Astrocyte (in vitro differentiated cells and primary cell): ENCODE data around the gene EYS. TPM values are rescaled to one million over a fixed set of nuclear protein-coding genes. Genes with fewer than 3 reads are reported as not detected.

Source experiments
- DNase-seq: peaks from one replicate; pipeline ENCODE4 v3.0.0-alpha.2; 2010; ENCODE audit warnings: low read depth
- FAIRE-seq: peaks from 2 replicates; lab custom pipeline; 2011; peaks lifted over from hg19 to GRCh38; lab: Jason Lieb, UNC
- H2AFZ ChIP-seq: 2 replicates; pipeline ENCODE4 v1.6.0; 2012; ENCODE audit warnings: low read depth, low read length, inconsistent platforms
- H3K27ac ChIP-seq: 2 replicates; pipeline ENCODE4 v1.5.1; 2011; ENCODE audit warnings: low read depth, low read length, inconsistent platforms
- H3K27me3 ChIP-seq: 2 replicates; pipeline ENCODE4 v1.6.0; 2011; ENCODE audit warnings: low read length, inconsistent platforms; ENCODE audit not compliant: insufficient read depth
- H3K36me3 ChIP-seq: 2 replicates; pipeline ENCODE4 v1.5.1; 2011; ENCODE audit warnings: low read length, inconsistent platforms; ENCODE audit not compliant: insufficient read depth
- H3K4me1 ChIP-seq: 2 replicates; pipeline ENCODE4 v1.5.1; 2011; ENCODE audit warnings: low read length, inconsistent platforms; ENCODE audit not compliant: insufficient read depth
- H3K4me2 ChIP-seq: 2 replicates; pipeline ENCODE4 v1.6.0; 2012; ENCODE audit warnings: low read length, inconsistent platforms
- H3K4me3 ChIP-seq: 2 replicates; pipeline ENCODE4 v1.5.1; 2011; ENCODE audit warnings: low read depth, mild to moderate bottlenecking, low read length, inconsistent platforms; ENCODE audit not compliant: insufficient read depth
- H3K79me2 ChIP-seq: 2 replicates; pipeline ENCODE4 v1.6.0; 2012; ENCODE audit warnings: mild to moderate bottlenecking, low read length, inconsistent platforms; ENCODE audit not compliant: insufficient read depth
- H3K9ac ChIP-seq: 2 replicates; pipeline ENCODE4 v1.6.0; 2012; ENCODE audit warnings: mild to moderate bottlenecking, low read length, inconsistent platforms
- H3K9me3 ChIP-seq: 2 replicates; pipeline ENCODE4 v1.5.1; 2012; ENCODE audit warnings: low read depth, mild to moderate bottlenecking, low read length, inconsistent platforms; ENCODE audit not compliant: insufficient read depth
- H4K20me1 ChIP-seq: 2 replicates; pipeline ENCODE4 v1.6.0; 2012; ENCODE audit warnings: low read length, inconsistent platforms; ENCODE audit not compliant: insufficient read depth
- H3K27ac Mint-ChIP-seq: one replicate; pipeline ENCODE4 v1.8.0; 2021; ENCODE audit warnings: mild to moderate bottlenecking, mixed read lengths; ENCODE audit not compliant: unreplicated experiment
- H3K27me3 Mint-ChIP-seq: one replicate; pipeline ENCODE4 v1.8.0; 2021; ENCODE audit warnings: low read depth, mixed read lengths; ENCODE audit not compliant: unreplicated experiment
- H3K36me3 Mint-ChIP-seq: one replicate; pipeline ENCODE4 v1.8.0; 2021; ENCODE audit warnings: low read depth, mixed read lengths; ENCODE audit not compliant: unreplicated experiment
- H3K4me1 Mint-ChIP-seq: one replicate; pipeline ENCODE4 v1.8.0; 2021; ENCODE audit warnings: low read depth, mixed read lengths; ENCODE audit not compliant: unreplicated experiment
- H3K4me3 Mint-ChIP-seq: one replicate; pipeline ENCODE4 v1.8.0; 2021; ENCODE audit warnings: mild to moderate bottlenecking, moderate library complexity, mixed read lengths; ENCODE audit not compliant: unreplicated experiment
- H3K9me3 Mint-ChIP-seq: one replicate; pipeline ENCODE4 v1.8.0; 2021; ENCODE audit warnings: mild to moderate bottlenecking, mixed read lengths; ENCODE audit not compliant: unreplicated experiment
- CTCF ChIP-seq: IDR thresholded peaks from 2 replicates; pipeline ENCODE4 v1.5.1; 2011; ENCODE audit warnings: low read depth, mild to moderate bottlenecking, inconsistent platforms, low read length, moderate library complexity; ENCODE audit not compliant: insufficient read depth
- EZH2 ChIP-seq: IDR thresholded peaks from 2 replicates; pipeline ENCODE4 v1.6.1; 2012; ENCODE audit warnings: mild to moderate bottlenecking, low read length, inconsistent platforms; ENCODE audit not compliant: insufficient read depth
- total RNA-seq: library from RNA; stranded (reverse); gene quantifications from 2 replicates; pipeline ENCODE4 v1.2.1, GENCODE V29; 2021

Gene EYS
- total RNA-seq, 1 donor from 2014 or later = 0.16 TPM

GRCh38 chr6:64012351-64013001 lies 1694.5 kb downstream of the EYS start:
- DNase-seq = peak; percentile 1
- H3K4me1 ChIP-seq = no peaks in the 10 kb centered on the region
- Mint-ChIP-seq H3K27ac (no peak overlapping the region), H3K4me1 (peaks cover 3% of the 10 kb centered on the region), H3K36me3 (no peaks in the 10 kb centered on the region), H3K4me3 (no peak overlapping the region), H3K27me3 (no peaks in the 10 kb centered on the region), H3K9me3 (no peaks in the 10 kb centered on the region)
- FAIRE-seq = no peak
- H3K79me2 ChIP-seq = no peaks in the 10 kb centered on the region
- no peaks in the 10 kb centered on the region for H3K27me3 ChIP-seq
- no peak overlapping the region for H3K27ac ChIP-seq
- no peak overlapping the region for H3K9ac ChIP-seq
- H3K9me3 ChIP-seq = no peaks in the 10 kb centered on the region
- peak; percentile 46 for TF ChIP-seq CTCF
- TF ChIP-seq EZH2 = no peak
- no peaks in the 10 kb centered on the region for H3K36me3 ChIP-seq
- H3K4me2 ChIP-seq = peak overlapping the region; percentile 34
- peak overlapping the region; percentile 9 for H2AFZ ChIP-seq
- no peak overlapping the region for H3K4me3 ChIP-seq
- no peaks in the 10 kb centered on the region for H4K20me1 ChIP-seq

DNA sequence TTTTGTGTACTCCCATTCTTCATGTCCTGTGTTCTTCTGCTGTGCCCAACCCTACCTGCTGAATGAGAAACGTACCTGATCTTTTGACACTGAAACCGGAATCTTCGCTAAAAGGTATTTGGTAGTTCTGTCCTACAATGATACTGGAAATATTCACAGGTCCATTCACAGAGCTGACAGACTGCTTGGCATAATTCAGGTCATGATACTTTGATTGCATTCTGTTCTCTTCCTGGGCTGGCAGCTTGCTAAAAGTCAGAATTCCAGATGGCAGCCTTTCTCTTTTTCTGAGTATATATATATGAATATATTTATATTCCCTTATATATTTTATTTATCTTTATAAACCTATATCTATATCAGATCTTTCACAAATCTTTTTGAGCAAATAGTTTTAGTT lies 1696.4 kb downstream of the EYS start:
- no peak for FAIRE-seq
- H3K27ac Mint-ChIP-seq = no peak overlapping the region

More for the DNA sequence above, 1696.4 kb downstream of the EYS start:
- Histone ChIP-seq H3K9ac (no peak overlapping the region), H3K27ac (no peak overlapping the region), H2AFZ (no peak overlapping the region), H4K20me1 (no peaks in the 10 kb centered on the region), H3K27me3 (no peaks in the 10 kb centered on the region), H3K9me3 (no peaks in the 10 kb centered on the region), H3K4me3 (no peak overlapping the region), H3K4me2 (no peak overlapping the region), H3K36me3 (no peaks in the 10 kb centered on the region), H3K79me2 (no peaks in the 10 kb centered on the region), H3K4me1 (no peaks in the 10 kb centered on the region)
- Mint-ChIP-seq H3K36me3 (no peaks in the 10 kb centered on the region), H3K27me3 (no peaks in the 10 kb centered on the region), H3K4me3 (no peak overlapping the region), H3K4me1 (peaks cover 3% of the 10 kb centered on the region), H3K9me3 (peaks cover 3% of the 10 kb centered on the region)
- DNase-seq = no peak
- TF ChIP-seq EZH2 (no peak), CTCF (no peak)
